GM18520 (cell line): ENCODE measurements around the gene TRIM73.
"Not testable (repeated sequence)": the region's sequence is repeated elsewhere in the genome, so short reads cannot be mapped to it uniquely, and the experiment has no call there.

Experiments used
- ATAC-seq: cut with Tn5 transposase; IDR thresholded peaks from one replicate; pipeline ENCODE4 v1.9.1; 2021; ENCODE audit not compliant: unreplicated experiment

TRIM73 gene

DNA sequence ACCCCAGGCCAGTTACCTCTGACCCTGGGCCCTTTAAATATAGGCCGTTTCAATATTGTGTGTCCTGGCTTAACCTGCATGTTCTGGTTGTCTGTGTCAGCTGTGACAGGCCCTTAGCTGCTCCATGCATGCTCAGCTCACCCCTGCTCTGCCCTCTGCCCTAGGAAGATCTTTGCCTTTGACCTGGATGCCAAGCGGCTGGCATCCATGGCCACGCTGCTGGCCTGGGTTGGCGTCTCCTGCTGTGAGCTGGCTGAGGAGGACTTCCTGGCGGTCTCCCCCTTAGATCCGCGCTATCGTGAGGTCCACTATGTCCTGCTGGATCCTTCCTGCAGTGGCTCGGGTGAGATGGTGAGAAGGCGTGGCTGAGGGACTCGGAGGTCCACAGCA is 20.0 kb downstream of the TRIM73 start:
- ATAC-seq: not testable (repeated sequence)

DNA sequence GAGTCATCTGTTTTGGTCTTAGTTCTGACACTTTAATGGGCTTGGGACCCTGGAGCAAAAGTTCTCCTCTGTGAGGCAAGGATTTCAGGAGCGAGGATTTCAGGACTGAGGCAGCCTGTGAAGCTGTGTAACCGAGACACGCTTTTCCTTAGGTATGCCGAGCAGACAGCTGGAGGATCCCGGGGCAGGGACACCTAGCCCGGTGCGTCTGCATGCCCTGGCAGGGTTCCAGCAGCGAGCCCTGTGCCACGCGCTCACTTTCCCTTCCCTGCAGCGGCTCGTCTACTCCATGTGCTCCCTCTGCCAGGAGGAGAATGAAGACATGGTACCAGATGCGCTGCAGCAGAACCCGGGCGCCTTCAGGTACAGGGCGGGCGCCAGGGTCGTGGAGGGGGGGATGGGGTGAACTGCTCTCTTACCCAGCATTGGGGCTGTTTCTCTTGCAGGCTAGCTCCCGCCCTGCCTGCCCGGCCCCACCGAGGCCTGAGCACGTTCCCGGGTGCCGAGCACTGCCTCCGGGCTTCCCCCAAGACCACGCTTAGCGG is 20.5 kb downstream of the TRIM73 start:
- ATAC-seq: not testable (repeated sequence)

DNA sequence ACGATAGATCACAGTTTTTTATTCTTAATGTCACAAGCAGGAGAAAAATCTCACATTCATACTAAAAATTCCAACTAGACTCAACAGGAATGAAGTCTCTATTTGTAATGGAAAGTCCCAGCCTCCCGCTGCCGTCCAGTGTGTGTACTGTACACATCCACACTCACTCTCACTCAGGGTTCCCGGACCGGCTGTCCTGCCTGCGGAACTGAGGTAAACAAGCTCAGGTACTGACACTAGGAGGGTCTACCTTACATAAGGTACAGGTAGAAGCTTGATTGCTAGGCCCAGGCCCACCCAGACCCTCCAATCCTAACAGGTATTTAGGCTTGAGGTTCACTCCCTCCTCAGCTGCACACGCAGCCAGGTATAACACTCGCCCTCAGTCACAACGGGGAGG is 21.4 kb downstream of the TRIM73 start:
- ATAC-seq: not testable (repeated sequence)

DNA sequence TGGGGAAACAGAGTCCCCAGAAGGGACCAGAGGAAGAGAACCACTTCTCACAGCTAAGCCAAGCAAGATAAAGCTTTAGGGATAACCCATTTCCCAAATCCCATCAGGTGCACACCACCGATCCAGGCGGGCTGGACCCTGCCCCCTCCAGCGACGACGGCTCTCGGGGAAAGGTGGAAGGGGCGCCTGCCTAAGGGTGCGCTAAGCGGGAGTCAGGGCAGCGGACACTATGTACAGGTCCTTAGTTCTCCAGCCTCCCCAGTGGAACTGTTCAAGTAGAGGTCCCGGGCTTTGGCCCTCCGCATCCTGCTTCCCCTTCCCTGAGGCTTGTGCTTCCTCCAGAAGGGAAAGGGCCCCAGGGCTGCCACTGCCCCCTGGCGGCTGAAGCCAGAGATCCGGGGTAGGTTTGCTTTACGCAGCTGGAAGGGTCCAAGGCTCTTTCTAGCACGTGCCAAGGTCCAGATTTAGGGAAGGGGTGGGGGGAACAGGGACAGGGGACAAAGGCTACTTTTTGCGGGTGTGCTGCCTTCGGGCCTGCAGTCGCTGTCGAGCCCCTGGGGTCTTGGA is 22.9 kb downstream of the TRIM73 start:
- not testable (repeated sequence) for ATAC-seq

DNA sequence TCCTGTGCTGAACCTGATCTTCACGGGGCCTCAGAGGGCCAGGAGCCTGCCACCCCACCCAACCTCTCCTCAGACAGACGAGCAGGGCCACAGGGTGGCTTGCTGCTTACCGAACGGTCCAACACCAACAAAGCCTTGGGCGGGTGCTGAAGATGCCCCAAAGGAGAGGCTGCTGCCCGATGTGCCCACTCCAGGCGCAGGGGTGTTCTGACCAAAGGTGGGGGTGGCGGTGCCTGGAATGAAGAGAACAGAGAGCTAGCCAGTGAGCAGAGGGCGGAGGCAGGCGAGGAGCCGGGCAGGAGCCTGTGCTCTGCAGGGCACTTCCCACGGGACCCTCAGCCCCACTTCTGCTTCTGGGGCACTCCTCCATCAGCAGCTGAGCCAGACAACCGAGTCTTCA is 23.8 kb downstream of the TRIM73 start:
- not testable (repeated sequence) for ATAC-seq

DNA sequence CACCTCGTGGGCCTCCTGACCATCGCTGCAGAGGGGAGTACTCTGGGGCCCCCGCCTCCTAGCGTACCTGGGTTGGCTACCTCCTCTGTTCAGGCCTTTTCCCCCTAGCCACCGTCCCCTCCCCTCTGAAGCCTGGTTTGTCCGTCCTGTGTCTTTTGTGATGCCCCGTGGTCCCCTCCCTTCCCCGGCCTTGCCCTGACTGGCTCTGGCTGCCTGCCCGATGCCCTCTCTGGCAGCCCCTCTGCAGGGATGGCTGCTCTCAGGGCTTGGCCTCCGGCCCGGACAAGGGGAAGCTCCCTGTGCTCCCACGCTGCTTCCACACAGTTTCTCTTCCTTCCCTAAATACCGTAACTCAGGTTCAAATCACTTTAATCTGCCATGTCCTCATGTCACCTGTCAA is 24.3 kb downstream of the TRIM73 start:
- ATAC-seq: not testable (repeated sequence)

DNA sequence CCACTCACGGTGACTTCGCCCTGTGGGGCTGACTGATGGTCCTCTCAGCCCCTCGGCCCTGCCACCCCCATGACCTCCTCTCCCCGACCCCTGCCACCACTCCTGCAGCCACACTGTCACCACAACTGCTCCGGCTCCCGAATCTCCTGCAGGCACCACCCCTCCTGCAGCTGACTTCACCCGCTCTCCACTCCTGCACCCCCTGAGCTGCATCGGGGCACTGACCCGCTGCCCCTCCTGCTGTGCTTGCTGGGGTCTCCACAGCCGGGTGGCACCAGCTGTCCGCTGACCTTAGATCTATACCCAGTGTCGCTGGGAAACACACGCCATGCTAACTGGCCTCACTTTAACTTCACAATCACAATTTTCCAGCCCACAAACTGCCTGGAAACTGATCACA is 24.7 kb downstream of the TRIM73 start:
- ATAC-seq: not testable (repeated sequence)

DNA sequence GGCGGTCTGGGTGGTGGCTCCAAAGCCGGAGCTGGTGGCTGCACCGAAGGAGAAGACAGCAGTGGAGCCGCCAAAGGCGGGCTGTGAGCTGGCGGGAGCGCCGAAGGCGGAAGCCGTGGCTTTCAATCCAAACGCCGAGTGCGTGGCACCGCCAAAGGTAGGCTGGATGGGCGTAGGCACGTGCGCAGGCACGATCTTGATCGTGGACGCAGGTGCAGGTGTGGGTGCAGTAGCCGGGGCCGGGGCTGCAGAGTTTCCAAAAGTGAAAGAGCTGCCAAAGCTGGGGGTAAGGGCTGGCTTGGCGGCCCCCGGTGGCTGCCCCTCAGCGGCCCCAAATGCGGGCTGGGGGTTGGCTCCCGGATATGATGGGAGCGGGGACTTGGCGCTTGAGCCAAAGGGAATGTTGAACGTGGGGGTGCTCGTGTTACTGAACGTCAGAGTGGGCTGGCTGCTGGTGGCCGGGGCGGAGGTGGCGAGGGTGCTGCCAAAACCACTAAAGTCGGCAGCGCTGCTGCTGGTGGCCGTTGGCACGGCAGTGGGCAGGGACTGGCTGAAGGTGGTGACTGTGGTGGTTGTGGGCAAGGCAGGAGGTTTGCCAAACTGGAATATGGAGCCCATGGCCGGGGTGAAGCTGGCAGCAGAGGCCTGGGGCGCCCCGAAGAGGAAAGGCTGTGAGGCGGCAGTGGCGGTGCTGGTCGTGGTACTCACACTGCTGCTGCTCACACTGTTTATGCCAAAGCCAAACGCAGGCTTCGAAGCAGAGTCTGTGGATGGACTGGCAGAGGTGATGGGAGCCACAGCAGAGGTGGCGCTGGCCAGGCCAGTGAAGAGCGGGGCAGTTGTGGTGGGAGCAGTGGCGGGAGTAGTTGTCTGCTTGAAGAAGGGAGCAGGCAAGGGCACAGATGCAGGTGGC is 26.6 kb downstream of the TRIM73 start:
- ATAC-seq: not testable (repeated sequence)

DNA sequence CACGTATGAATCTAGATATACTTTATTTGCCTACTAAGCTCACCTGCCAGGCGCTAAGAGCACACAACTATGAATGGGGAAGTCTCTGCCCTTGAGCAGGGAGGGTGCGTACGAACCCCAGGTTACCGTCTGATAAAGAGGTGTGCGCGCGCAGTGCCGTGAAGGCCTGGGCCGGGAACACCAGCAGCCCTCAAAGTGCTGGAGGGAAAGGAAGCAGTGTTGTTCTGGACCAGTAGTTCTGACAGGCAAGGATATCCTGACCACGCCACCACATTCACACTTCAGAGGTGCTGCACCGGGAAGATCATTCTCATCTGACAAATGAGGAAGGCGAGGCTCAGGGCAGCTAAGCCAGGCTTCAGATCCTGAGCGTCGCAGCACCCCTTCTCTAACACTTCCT is 28.1 kb downstream of the TRIM73 start:
- ATAC-seq: not testable (repeated sequence)

DNA sequence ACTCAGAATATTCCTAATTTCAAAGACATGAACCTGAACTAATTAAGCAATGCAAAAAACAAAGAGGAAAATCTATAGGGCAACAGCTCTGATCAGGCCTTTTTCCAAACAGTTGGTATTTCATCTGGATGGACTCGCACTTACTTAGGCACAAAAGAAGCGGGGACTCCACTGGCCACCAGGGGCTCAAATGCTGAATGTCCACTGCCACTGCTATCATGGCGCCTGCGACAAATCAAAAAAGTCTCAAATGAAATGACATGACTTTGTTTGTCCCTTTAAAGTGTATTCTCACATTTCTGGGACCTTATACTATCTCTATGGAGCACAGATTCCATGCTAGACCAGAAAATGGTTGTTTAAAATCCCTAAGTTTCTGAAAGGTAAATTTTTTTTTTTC is 43.6 kb downstream of the TRIM73 start:
- ATAC-seq: not testable (repeated sequence)

DNA sequence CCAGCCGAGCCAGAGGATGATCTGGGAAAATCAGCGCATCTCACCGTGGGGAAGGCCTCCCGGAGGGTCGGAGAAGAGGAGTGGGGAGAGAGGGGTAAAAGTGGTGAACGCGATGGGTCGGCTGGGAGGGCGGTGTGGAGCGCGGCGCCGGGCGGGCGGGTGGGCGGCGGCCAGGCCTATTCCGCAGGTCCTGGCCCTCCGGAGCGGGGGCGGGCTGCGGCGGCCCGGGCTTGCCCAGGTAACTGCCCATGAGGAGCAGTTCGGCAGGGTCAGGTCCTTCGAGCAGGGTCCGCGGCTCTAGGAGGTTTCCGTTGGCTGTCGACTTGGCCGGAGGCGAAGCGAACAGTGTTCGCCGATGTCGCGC is 46.7 kb downstream of the TRIM73 start:
- not testable (repeated sequence) for ATAC-seq

DNA sequence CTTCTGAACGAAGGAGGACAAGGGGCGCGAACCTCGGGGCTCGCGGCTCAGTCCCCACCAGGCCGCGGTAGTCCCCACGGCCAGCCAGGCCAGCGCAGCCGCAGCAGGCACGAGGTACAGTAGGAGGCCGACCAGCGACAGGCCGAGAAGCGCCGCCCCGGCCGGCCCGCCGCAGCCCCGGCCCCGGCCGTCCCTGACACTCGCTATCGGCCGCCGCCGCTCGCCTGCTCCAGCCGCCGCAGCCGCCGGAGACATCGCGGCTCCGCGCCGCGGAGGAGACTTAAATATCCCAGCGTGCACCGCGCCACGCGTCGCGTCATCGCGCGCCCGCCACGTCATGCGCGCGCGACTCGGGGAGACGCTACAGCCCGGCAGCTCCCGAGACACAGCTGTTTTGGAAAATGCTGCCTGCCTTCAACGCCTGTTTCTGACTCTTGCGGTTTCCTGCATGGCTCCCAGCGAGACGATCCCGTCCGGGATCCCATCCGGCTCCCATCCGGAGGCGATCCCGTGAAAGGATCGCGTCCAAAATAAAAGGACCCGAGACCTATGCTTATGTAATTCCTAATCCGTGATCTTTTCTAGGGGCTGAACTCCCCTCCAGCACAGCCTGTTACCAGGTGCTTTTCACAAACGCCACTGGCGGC is 47.2 kb downstream of the TRIM73 start:
- ATAC-seq: peak; percentile 81

DNA sequence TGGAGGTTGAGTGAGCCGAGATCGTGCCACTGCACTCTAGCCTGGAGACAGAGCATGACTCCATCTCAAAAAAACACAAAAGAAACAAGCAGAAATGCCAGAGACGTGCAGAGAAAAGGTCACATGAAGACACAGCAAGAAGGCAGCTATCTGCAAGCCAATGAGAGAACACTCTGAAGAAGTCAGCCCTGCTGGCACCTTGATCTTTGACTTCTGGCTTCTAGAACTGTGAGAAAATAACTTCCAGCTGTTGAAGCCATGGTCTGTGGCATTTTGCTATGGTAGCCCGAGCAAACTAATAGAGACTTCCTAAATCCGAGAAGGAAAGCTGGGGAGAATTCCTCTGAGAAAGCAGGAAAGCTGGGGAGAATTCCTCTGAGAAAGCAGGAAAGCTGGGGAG is 54.5 kb downstream of the TRIM73 start:
- ATAC-seq: not testable (repeated sequence)

DNA sequence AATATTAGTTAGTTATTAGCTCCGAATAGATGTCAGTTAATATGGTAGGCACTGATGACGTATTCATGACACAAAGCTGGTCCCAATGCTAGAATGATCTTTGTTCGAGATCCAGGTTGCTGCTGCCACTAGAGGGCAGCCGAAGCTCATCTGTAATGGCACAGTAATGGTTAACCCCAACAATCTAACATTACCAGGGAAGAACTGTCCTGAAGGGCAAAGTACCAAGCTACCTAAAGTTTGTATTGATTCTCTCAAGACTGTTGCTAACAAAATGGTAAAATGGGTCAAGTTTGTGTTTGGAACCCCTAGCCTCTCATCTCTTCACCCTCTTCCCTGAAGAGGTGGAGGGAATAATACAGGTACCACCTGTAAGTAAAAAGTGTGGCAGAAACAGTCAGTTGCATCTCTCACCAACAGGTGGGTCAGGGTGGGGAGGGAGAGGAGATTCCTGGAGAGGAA is 57.1 kb downstream of the TRIM73 start:
- ATAC-seq: peak; percentile 62
